HG03378 (cell line): ENCODE measurements around the gene HOXD4.

ENCODE experiments used
- ATAC-seq: cut with Tn5 transposase; IDR thresholded peaks from one replicate; pipeline ENCODE4 v1.9.1; 2021; ENCODE audit warnings: mild to moderate bottlenecking, moderate library complexity; ENCODE audit not compliant: unreplicated experiment

Gene HOXD4

GRCh38 chr2:176126929-176127773 is 24.2 kb upstream of the HOXD4 start:
- ATAC-seq: no peak

GRCh38 chr2:176127774-176128072 is 23.6 kb upstream of the HOXD4 start:
- ATAC-seq: no peak

- no peak for ATAC-seq
Observed at GRCh38 chr2:176128172-176128981, 23.0 kb upstream of the HOXD4 start.

GRCh38 chr2:176128982-176129796 is 22.2 kb upstream of the HOXD4 start, which contains the start of gene HOXD8:
Gene HOXD8, plus strand, starts transcription at chr2:176129705. Its CDS starts 662 bp downstream, at chr2:176130367.
- ATAC-seq: no peak

GRCh38 chr2:176129813-176130146 is 21.6 kb upstream of the HOXD4 start:
- no peak for ATAC-seq

- no peak for ATAC-seq
Observed at GRCh38 chr2:176130147-176130956, 21.0 kb upstream of the HOXD4 start.

GRCh38 chr2:176130957-176131847 is 20.1 kb upstream of the HOXD4 start:
- ATAC-seq: no peak

- ATAC-seq: no peak
Observed at GRCh38 chr2:176131848-176132158, 19.5 kb upstream of the HOXD4 start.

- ATAC-seq: no peak
Observed at GRCh38 chr2:176132205-176133171, 18.9 kb upstream of the HOXD4 start.

GRCh38 chr2:176133389-176133788 is 18.0 kb upstream of the HOXD4 start:
- ATAC-seq: no peak

- no peak for ATAC-seq
Observed at GRCh38 chr2:176134035-176134434, 17.3 kb upstream of the HOXD4 start.

GRCh38 chr2:176135035-176135440 is 16.3 kb upstream of the HOXD4 start:
- no peak for ATAC-seq

- no peak for ATAC-seq
Observed at GRCh38 chr2:176136374-176137251, 14.7 kb upstream of the HOXD4 start.

- no peak for ATAC-seq
Observed at GRCh38 chr2:176137252-176137580, 14.1 kb upstream of the HOXD4 start.

GRCh38 chr2:176137906-176138305 is 13.4 kb upstream of the HOXD4 start:
- no peak for ATAC-seq

GRCh38 chr2:176138526-176138922 is 12.8 kb upstream of the HOXD4 start:
- no peak for ATAC-seq

GRCh38 chr2:176138923-176139660 is 12.3 kb upstream of the HOXD4 start:
- ATAC-seq: no peak
